ENCODE results near the gene SQSTM1. TPM values are rescaled to one million over a fixed set of nuclear protein-coding genes. Genes with fewer than 3 reads are reported as not detected.

Gene SQSTM1
- total and polyA plus RNA-seq, 9 of the 15 experiments (the other 6 are each of a cell fraction or from before 2014, with no cell fraction given): 5.6 to 148 (median 64.0) TPM

DNA sequence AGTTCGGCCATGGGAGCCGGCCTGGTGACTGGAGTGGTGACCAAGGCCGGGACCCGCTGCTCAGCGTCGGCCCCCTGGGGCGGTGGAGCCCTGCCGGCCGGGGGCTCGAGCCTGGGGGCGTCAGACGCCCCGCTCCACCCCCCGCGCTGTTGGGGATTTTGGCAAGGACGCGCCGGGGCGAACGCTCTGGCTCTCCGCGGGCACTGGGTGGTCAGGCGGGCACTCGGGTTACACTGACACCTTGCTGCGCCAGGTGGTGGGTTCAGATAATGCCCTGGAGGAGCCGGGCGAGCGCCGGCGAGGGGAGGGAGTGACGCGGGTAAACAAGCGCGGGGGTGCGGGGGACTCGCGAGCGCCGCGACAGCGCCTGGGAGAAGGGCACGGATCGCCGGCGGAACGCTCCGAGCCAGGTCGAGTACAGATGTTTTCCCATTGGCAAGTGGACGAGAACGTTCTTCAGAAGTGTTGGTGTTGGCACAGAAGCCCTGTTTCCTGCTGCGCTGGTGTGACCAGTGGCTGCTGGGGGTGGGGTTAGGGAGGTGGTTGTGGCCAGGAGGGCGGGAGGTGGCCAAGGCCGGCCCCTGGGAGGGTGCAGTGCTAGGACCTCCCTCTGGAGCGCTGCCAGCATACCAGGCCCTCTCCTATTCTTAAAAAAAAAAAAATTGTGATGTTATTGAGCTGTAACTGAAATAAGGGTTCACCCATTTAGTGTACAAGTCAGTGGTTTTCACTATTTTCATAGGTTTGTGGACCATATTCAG, 773 bp downstream of the SQSTM1 start (continued):
- TF ChIP-seq, protein P1, sequence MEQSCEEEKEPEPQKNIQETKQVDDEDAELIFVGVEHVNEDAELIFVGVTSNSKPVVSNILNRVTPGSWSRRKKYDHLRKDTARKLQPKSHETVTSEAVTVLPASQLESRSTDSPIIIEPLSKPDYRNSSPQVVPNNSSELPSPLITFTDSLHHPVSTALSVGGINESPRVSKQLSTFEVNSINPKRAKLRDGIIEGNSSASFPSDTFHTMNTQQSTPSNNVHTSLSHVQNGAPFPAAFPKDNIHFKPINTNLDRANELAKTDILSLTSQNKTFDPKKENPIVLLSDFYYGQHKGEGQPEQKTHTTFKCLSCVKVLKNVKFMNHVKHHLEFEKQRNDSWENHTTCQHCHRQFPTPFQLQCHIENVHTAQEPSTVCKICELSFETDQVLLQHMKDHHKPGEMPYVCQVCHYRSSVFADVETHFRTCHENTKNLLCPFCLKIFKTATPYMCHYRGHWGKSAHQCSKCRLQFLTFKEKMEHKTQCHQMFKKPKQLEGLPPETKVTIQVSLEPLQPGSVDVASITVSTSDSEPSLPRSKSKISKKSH (CRISPR knock-in tag; IDR thresholded peaks at IDR 0.05): no peak
- TF ChIP-seq, protein P2, sequence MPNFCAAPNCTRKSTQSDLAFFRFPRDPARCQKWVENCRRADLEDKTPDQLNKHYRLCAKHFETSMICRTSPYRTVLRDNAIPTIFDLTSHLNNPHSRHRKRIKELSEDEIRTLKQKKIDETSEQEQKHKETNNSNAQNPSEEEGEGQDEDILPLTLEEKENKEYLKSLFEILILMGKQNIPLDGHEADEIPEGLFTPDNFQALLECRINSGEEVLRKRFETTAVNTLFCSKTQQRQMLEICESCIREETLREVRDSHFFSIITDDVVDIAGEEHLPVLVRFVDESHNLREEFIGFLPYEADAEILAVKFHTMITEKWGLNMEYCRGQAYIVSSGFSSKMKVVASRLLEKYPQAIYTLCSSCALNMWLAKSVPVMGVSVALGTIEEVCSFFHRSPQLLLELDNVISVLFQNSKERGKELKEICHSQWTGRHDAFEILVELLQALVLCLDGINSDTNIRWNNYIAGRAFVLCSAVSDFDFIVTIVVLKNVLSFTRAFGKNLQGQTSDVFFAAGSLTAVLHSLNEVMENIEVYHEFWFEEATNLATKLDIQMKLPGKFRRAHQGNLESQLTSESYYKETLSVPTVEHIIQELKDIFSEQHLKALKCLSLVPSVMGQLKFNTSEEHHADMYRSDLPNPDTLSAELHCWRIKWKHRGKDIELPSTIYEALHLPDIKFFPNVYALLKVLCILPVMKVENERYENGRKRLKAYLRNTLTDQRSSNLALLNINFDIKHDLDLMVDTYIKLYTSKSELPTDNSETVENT (CRISPR knock-in tag; IDR thresholded peaks at IDR 0.05): no peak
- TF ChIP-seq RFX5 (IDR thresholded peaks at IDR 0.05; ENCODE audit: low read depth, low read length) (no peak), TEAD1 (CRISPR knock-in tag; IDR thresholded peaks at IDR 0.05) (0 out of 4 replicates have a peak, but pooled peaks of 1 of the 2 experiments have one; percentile 0), ZEB2 (IDR thresholded peaks at IDR 0.05) (no peak), NRF1 (conservative IDR thresholded peaks at IDR 0.05 in 1 of 2, IDR thresholded peaks at IDR 0.05 in 1 of 2) (peak; percentile 45 to 49; a peak in 2 of 4 replicates), TCF7L2 (IDR thresholded peaks at IDR 0.05; ENCODE audit: low read depth, low read length) (no peak), FOXK2 (conservative IDR thresholded peaks at IDR 0.05 in 1 of 2, IDR thresholded peaks at IDR 0.05 in 1 of 2; ENCODE audit: low read depth in 2 of 2) (peak; percentile 95), NFXL1 (CRISPR knock-in tag; IDR thresholded peaks at IDR 0.05) (no peak), ZNF589 (CRISPR knock-in tag; IDR thresholded peaks at IDR 0.05; ENCODE audit: low read depth) (no peak), FOSL1 (tag; conservative IDR thresholded peaks at IDR 0.05) (no peak), ZNF507 (tag; conservative IDR thresholded peaks at IDR 0.05) (no peak), HDAC3 (IDR thresholded peaks at IDR 0.05; ENCODE audit: borderline replicate concordance, partially characterized antibody) (no peak)
- TF ChIP-seq, protein P3, sequence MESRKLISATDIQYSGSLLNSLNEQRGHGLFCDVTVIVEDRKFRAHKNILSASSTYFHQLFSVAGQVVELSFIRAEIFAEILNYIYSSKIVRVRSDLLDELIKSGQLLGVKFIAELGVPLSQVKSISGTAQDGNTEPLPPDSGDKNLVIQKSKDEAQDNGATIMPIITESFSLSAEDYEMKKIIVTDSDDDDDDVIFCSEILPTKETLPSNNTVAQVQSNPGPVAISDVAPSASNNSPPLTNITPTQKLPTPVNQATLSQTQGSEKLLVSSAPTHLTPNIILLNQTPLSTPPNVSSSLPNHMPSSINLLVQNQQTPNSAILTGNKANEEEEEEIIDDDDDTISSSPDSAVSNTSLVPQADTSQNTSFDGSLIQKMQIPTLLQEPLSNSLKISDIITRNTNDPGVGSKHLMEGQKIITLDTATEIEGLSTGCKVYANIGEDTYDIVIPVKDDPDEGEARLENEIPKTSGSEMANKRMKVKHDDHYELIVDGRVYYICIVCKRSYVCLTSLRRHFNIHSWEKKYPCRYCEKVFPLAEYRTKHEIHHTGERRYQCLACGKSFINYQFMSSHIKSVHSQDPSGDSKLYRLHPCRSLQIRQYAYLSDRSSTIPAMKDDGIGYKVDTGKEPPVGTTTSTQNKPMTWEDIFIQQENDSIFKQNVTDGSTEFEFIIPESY (CRISPR knock-in tag; IDR thresholded peaks at IDR 0.05): peak; percentile 34; the same call in 1 of the 2 replicates
- TF ChIP-seq, protein P4, sequence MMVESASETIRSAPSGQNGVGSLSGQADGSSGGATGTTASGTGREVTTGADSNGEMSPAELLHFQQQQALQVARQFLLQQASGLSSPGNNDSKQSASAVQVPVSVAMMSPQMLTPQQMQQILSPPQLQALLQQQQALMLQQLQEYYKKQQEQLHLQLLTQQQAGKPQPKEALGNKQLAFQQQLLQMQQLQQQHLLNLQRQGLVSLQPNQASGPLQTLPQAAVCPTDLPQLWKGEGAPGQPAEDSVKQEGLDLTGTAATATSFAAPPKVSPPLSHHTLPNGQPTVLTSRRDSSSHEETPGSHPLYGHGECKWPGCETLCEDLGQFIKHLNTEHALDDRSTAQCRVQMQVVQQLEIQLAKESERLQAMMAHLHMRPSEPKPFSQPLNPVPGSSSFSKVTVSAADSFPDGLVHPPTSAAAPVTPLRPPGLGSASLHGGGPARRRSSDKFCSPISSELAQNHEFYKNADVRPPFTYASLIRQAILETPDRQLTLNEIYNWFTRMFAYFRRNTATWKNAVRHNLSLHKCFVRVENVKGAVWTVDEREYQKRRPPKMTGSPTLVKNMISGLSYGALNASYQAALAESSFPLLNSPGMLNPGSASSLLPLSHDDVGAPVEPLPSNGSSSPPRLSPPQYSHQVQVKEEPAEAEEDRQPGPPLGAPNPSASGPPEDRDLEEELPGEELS (CRISPR knock-in tag; IDR thresholded peaks at IDR 0.05; ENCODE audit: borderline replicate concordance): peak; percentile 99
- TF ChIP-seq, protein P5, sequence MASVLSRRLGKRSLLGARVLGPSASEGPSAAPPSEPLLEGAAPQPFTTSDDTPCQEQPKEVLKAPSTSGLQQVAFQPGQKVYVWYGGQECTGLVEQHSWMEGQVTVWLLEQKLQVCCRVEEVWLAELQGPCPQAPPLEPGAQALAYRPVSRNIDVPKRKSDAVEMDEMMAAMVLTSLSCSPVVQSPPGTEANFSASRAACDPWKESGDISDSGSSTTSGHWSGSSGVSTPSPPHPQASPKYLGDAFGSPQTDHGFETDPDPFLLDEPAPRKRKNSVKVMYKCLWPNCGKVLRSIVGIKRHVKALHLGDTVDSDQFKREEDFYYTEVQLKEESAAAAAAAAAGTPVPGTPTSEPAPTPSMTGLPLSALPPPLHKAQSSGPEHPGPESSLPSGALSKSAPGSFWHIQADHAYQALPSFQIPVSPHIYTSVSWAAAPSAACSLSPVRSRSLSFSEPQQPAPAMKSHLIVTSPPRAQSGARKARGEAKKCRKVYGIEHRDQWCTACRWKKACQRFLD (CRISPR knock-in tag; IDR thresholded peaks at IDR 0.05): no peak

Measured in K562 (cell line).